ENCODE measurements around the gene PEPD. TPM values are rescaled to one million over a fixed set of nuclear protein-coding genes. Genes with fewer than 3 reads are reported as not detected.

PEPD gene
- total and polyA plus RNA-seq, 2 donors (not counting 3 experiments of a cell fraction or from before 2014, with no cell fraction given): 73.7 to 126 TPM

GRCh38 chr19:33464010-33464732, 57.4 kb downstream of the PEPD start:
- Histone ChIP-seq H3K9me1 (replicated peaks; ENCODE audit: control insufficient read depth, extremely low read depth, insufficient read depth, low read length) (no peaks in the 10 kb centered on the region), H3K4me2 (ENCODE audit: insufficient read depth, low read length) (no peak overlapping the region), H3K4me3 (replicated peaks in 1 of 3; ENCODE audit: insufficient read depth in 1 of 3, low read depth in 1 of 3, low read length in 3 of 3) (no peak overlapping the region), H3K79me2 (ENCODE audit: control insufficient read depth, insufficient read depth, low read length) (no peaks in the 10 kb centered on the region), H4K20me1 (replicated peaks; ENCODE audit: control insufficient read depth, extremely low read depth, insufficient read depth, low read length) (no peaks in the 10 kb centered on the region), H3K27me3 (ENCODE audit: control insufficient read depth in 2 of 2, insufficient read depth in 2 of 2, low read length in 2 of 2) (no peaks in the 10 kb centered on the region), H2AFZ (ENCODE audit: low read depth, low read length) (no peak overlapping the region), H3K9ac (replicated peaks; ENCODE audit: extremely low read depth, insufficient read depth, low read length) (no peak overlapping the region), H3K4me1 (ENCODE audit: control insufficient read depth, extremely low read depth, insufficient read depth, low read length) (no peaks in the 10 kb centered on the region), H3K9me3 (replicated peaks; ENCODE audit: control insufficient read depth, insufficient read depth, low read length) (no peaks in the 10 kb centered on the region), H3K27ac (ENCODE audit: insufficient read depth, low read depth, low read length) (no peak overlapping the region), H3K36me3 (ENCODE audit: control insufficient read depth in 2 of 2, extremely low read depth in 1 of 2, insufficient read depth in 2 of 2, low read length in 2 of 2) (peaks cover 0 to 4% of the 10 kb centered on the region in 2 experiments)
- intact Hi-C loops (cut with micrococcal nuclease): no loop called here
- FAIRE-seq (no peak), DNase-seq (ENCODE audit: low read depth, low spot score) (no peak)
- ChIA-PET CTCF (interaction anchor here (1.4 kb wide), 1 partner anchor 47 kb away, joined by 3 read pairs; no protein-coding TSS in a partner anchor), POLR2A (no interaction called here)
- no peak for TF ChIP-seq FOS (IDR thresholded peaks at IDR 0.05; ENCODE audit: borderline replicate concordance, insufficient read depth, low read length)
- TF ChIP-seq GATA2 (IDR thresholded peaks at IDR 0.05; ENCODE audit: insufficient read depth, insufficient read length, low read depth, low read length): no peak
- TF ChIP-seq JUN (IDR thresholded peaks at IDR 0.05; ENCODE audit: borderline replicate concordance, insufficient read depth, insufficient read length, low read depth): no peak
- TF ChIP-seq MYC (IDR thresholded peaks at IDR 0.05; ENCODE audit: low read depth, low read length): no peak
- TF ChIP-seq EZH2 (IDR thresholded peaks at IDR 0.05; ENCODE audit: borderline replicate concordance, low read depth, low read length, severe bottlenecking): no peak
- TF ChIP-seq CTCF (IDR thresholded peaks at IDR 0.05; ENCODE audit: extremely low read depth in 1 of 2, insufficient read depth in 1 of 2, low read depth in 1 of 2, low read length in 2 of 2): no peak
- no peak for TF ChIP-seq MAX (IDR thresholded peaks at IDR 0.05; ENCODE audit: insufficient read depth, insufficient read length)
- no peak for TF ChIP-seq POLR2AphosphoS5 (IDR thresholded peaks at IDR 0.05; ENCODE audit: insufficient read depth, low read depth, low read length)
- TF ChIP-seq POLR2A (IDR thresholded peaks at IDR 0.05; ENCODE audit: low read depth, low read length): no peak
- dilution Hi-C loops (cut with MboI; ENCODE audit: extremely low pct_ligation_motif_present, low sequenced_read_pairs): no loop called here
- BruUV-seq (replicated peaks): no TSS peak
